ENCODE measurements around the gene PPFIA4. TPM values are rescaled to one million over a fixed set of nuclear protein-coding genes. Genes with fewer than 3 reads are reported as not detected.

Gene PPFIA4
- total and polyA plus RNA-seq, 2 of the 4 experiments (the other 2 are of a cell fraction) = 5.4 to 13.7 TPM

DNA sequence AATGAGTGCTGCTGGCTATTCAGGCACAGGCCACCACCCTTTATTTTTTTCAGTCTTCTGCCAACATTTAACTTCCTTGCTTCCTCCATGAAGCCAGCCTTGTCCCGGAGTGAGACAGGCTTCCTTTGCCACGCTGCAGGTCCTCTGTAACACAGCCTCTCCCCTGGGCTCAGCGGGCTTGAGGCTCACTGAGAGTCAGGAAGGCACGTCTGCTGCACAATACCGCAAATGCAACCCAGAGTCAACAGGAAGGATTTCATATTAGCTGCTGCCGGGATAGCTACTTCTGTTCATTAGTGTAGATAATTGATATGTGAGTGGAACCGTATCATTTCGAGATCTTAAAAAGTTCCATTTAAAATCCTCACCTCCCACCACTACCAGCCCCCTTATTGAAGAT lies 37.0 kb downstream of the PPFIA4 start:
- no peak overlapping the region for H3K18ac ChIP-seq (ENCODE audit: low read depth, low read length)
- no CpG with 5 or more reads among the region's 8 CpGs for WGBS, 2 experiments (ENCODE audit: extremely low coverage in 2 of 2, insufficient read length in 1 of 2)
- no peak overlapping the region for H4K5ac ChIP-seq (ENCODE audit: low read depth, low read length)
- H3K4ac ChIP-seq (ENCODE audit: low read depth, low read length) = no peak overlapping the region
- no peak overlapping the region for H3K9ac ChIP-seq (ENCODE audit: low read depth, low read length)
- ChIA-PET POLR2A (ENCODE audit: unreplicated experiment) (no interaction called here), CTCF (no interaction called here)
- DNase-seq (no peak), ATAC-seq (ENCODE audit: low read depth) (no peak)
- H3K23ac ChIP-seq (ENCODE audit: low read depth, low read length) = no peak overlapping the region
- H3K9me1 ChIP-seq (ENCODE audit: insufficient read depth, low read length) = no peaks in the 10 kb centered on the region
- H3K4me2 ChIP-seq (ENCODE audit: low read depth, low read length) = no peak overlapping the region
- H3K36me3 ChIP-seq (ENCODE audit: control insufficient read depth, insufficient read depth, low read length) = peaks cover 11% of the 10 kb centered on the region
- no peak overlapping the region for H4K8ac ChIP-seq (ENCODE audit: low read depth in 2 of 2, low read length in 2 of 2)
- no peaks in the 10 kb centered on the region for H4K20me1 ChIP-seq (ENCODE audit: insufficient read depth, low read length)
- H2AK9ac ChIP-seq (replicated peaks; ENCODE audit: low read depth, low read length, poor library complexity) = no peak overlapping the region
- H3K4me1 ChIP-seq (ENCODE audit: control insufficient read depth, insufficient read depth, low read length) = no peaks in the 10 kb centered on the region
- H3K27ac ChIP-seq (ENCODE audit: insufficient read depth, low read length) = no peak overlapping the region
- H3K4me3 ChIP-seq (ENCODE audit: insufficient read depth, low read depth, low read length) = no peak overlapping the region
- in situ Hi-C loops (cut with MboI; ENCODE audit: low sequenced_read_pairs) (no loop called here), intact Hi-C loops (cut with micrococcal nuclease) (no loop called here), dilution Hi-C loops (cut with HindIII; ENCODE audit: low sequenced_read_pairs, unreplicated experiment) (no loop called here)
- TF ChIP-seq NFE2L2 (IDR thresholded peaks at IDR 0.05; ENCODE audit: low read depth, low read length) = no peak
- no peak for TF ChIP-seq POLR2A (IDR thresholded peaks at IDR 0.05; ENCODE audit: low read depth, low read length)
- TF ChIP-seq CHD1 (IDR thresholded peaks at IDR 0.05; ENCODE audit: low read depth, low read length) = no peak
- no peak for TF ChIP-seq RAD21 (IDR thresholded peaks at IDR 0.05; ENCODE audit: low read length)
- TF ChIP-seq BHLHE40 (IDR thresholded peaks at IDR 0.05; ENCODE audit: low read depth, low read length) = no peak
- no peak for TF ChIP-seq MAZ (IDR thresholded peaks at IDR 0.05; ENCODE audit: borderline replicate concordance, low read depth, low read length)
- TF ChIP-seq, protein P1, sequence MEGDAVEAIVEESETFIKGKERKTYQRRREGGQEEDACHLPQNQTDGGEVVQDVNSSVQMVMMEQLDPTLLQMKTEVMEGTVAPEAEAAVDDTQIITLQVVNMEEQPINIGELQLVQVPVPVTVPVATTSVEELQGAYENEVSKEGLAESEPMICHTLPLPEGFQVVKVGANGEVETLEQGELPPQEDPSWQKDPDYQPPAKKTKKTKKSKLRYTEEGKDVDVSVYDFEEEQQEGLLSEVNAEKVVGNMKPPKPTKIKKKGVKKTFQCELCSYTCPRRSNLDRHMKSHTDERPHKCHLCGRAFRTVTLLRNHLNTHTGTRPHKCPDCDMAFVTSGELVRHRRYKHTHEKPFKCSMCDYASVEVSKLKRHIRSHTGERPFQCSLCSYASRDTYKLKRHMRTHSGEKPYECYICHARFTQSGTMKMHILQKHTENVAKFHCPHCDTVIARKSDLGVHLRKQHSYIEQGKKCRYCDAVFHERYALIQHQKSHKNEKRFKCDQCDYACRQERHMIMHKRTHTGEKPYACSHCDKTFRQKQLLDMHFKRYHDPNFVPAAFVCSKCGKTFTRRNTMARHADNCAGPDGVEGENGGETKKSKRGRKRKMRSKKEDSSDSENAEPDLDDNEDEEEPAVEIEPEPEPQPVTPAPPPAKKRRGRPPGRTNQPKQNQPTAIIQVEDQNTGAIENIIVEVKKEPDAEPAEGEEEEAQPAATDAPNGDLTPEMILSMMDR (conservative IDR thresholded peaks at IDR 0.05; ENCODE audit: low read depth, low read length) = no peak
- TF ChIP-seq RFX5 (IDR thresholded peaks at IDR 0.05; ENCODE audit: low read depth, low read length) = no peak
- TF ChIP-seq, protein P2, sequence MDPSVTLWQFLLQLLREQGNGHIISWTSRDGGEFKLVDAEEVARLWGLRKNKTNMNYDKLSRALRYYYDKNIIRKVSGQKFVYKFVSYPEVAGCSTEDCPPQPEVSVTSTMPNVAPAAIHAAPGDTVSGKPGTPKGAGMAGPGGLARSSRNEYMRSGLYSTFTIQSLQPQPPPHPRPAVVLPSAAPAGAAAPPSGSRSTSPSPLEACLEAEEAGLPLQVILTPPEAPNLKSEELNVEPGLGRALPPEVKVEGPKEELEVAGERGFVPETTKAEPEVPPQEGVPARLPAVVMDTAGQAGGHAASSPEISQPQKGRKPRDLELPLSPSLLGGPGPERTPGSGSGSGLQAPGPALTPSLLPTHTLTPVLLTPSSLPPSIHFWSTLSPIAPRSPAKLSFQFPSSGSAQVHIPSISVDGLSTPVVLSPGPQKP (IDR thresholded peaks at IDR 0.05; ENCODE audit: borderline replicate concordance, low read depth, low read length) = no peak
- TF ChIP-seq MXI1 (IDR thresholded peaks at IDR 0.05; ENCODE audit: borderline replicate concordance, low read depth, low read length) = no peak
- TF ChIP-seq SMC3 (IDR thresholded peaks at IDR 0.05; ENCODE audit: low read depth, low read length) = no peak
- no peak for TF ChIP-seq CEBPB (IDR thresholded peaks at IDR 0.05; ENCODE audit: low read depth, low read length)
- no peak for TF ChIP-seq RCOR1 (IDR thresholded peaks at IDR 0.05; ENCODE audit: insufficient replicate concordance, low read length)
- TF ChIP-seq FOS (IDR thresholded peaks at IDR 0.05; ENCODE audit: low read depth, low read length) = no peak
- TF ChIP-seq MAFK (IDR thresholded peaks at IDR 0.05; ENCODE audit: low read depth, low read length) = no peak
- no peak overlapping the region for H2AFZ ChIP-seq (replicated peaks; ENCODE audit: low read length, poor library complexity)
- no TSS peak for BruUV-seq (replicated peaks)
- H2BK20ac ChIP-seq (ENCODE audit: low read depth, low read length) = no peak overlapping the region
- no peak overlapping the region for H2AK5ac ChIP-seq (ENCODE audit: low read depth, low read length)
- H3K27me3 ChIP-seq (ENCODE audit: control insufficient read depth, insufficient read depth, low read length) = no peaks in the 10 kb centered on the region; the same call in 1 of the 2 replicates
- no peak overlapping the region for H2BK5ac ChIP-seq (ENCODE audit: low read depth, low read length, poor library complexity, severe bottlenecking)
- H2BK15ac ChIP-seq (ENCODE audit: low read depth, low read length) = no peak overlapping the region
- no peak overlapping the region for H2BK120ac ChIP-seq (ENCODE audit: low read depth, low read length)
- H3K56ac ChIP-seq (ENCODE audit: extremely low read depth, insufficient read depth, low read length) = no peak overlapping the region
- H4K91ac ChIP-seq (ENCODE audit: insufficient read depth, low read depth, low read length) = no peak overlapping the region
- no peak overlapping the region for H3K14ac ChIP-seq (replicated peaks; ENCODE audit: low read depth, low read length)
- no peaks in the 10 kb centered on the region for H3K9me3 ChIP-seq (ENCODE audit: control insufficient read depth, insufficient read depth, low read length)
- H3K79me1 ChIP-seq (ENCODE audit: low read depth in 1 of 2, low read length in 2 of 2) = no peaks in the 10 kb centered on the region
